Endothelial cell of umbilical vein (primary cell): ENCODE data around the gene FHOD3.

ENCODE experiments used
- EZH2 ChIP-seq: IDR thresholded peaks from 2 replicates; pipeline ENCODE4 v1.6.1; 2012; ENCODE audit warnings: borderline replicate concordance, low read depth, mild to moderate bottlenecking, moderate library complexity, low read length, inconsistent platforms; ENCODE audit not compliant: severe bottlenecking
- GATA2 ChIP-seq: IDR thresholded peaks from 2 replicates; pipeline ENCODE4 v1.7.0; 2011; ENCODE audit warnings: low read depth, mild to moderate bottlenecking, moderate library complexity, mixed read lengths, low read length; ENCODE audit not compliant: insufficient read length, insufficient read depth
- JUN ChIP-seq: IDR thresholded peaks from 2 replicates; pipeline ENCODE4 v1.6.1; 2011; ENCODE audit warnings: borderline replicate concordance, low read depth; ENCODE audit not compliant: insufficient read length, insufficient read depth
- POLR2A ChIP-seq: IDR thresholded peaks from 2 replicates; pipeline ENCODE4 v1.6.1; 2012; ENCODE audit warnings: low read depth, mild to moderate bottlenecking, control low read depth, low read length
- POLR2AphosphoS5 ChIP-seq: IDR thresholded peaks from 2 replicates; pipeline ENCODE4 v1.6.1; 2012; ENCODE audit warnings: low read depth, mild to moderate bottlenecking, control low read depth, low read length, moderate library complexity; ENCODE audit not compliant: insufficient read depth
- TF ChIP-seq, protein P1 (sequence below), 2 donors: IDR thresholded peaks; 1 replicate in 1 of 2; 2 replicates in 1 of 2; pipeline ENCODE4 v1.5.1; 2011; ENCODE audit warnings: low read length in 2 of 2, mild to moderate bottlenecking in 2 of 2, moderate library complexity in 2 of 2, control low read depth in 1 of 2, inconsistent platforms in 1 of 2, low read depth in 1 of 2; ENCODE audit not compliant: insufficient read depth in 1 of 2; ENCODE audit errors: extremely low read depth in 1 of 2
- TF ChIP-seq, protein P2 (sequence below): IDR thresholded peaks from 2 replicates; pipeline ENCODE4 v1.6.1; 2011; ENCODE audit not compliant: insufficient read depth, insufficient read length

GRCh38 chr18:36693931-36694620 is 396.6 kb downstream of the FHOD3 start:
- TF ChIP-seq, protein P1, sequence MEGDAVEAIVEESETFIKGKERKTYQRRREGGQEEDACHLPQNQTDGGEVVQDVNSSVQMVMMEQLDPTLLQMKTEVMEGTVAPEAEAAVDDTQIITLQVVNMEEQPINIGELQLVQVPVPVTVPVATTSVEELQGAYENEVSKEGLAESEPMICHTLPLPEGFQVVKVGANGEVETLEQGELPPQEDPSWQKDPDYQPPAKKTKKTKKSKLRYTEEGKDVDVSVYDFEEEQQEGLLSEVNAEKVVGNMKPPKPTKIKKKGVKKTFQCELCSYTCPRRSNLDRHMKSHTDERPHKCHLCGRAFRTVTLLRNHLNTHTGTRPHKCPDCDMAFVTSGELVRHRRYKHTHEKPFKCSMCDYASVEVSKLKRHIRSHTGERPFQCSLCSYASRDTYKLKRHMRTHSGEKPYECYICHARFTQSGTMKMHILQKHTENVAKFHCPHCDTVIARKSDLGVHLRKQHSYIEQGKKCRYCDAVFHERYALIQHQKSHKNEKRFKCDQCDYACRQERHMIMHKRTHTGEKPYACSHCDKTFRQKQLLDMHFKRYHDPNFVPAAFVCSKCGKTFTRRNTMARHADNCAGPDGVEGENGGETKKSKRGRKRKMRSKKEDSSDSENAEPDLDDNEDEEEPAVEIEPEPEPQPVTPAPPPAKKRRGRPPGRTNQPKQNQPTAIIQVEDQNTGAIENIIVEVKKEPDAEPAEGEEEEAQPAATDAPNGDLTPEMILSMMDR (IDR thresholded peaks at IDR 0.05; ENCODE audit: extremely low read depth in 1 of 2, insufficient read depth in 1 of 2, low read depth in 1 of 2, low read length in 2 of 2): no peak
- no peak for TF ChIP-seq EZH2
- TF ChIP-seq POLR2A: no peak
- no peak for TF ChIP-seq POLR2AphosphoS5
- no peak for TF ChIP-seq JUN
- TF ChIP-seq, protein P2, sequence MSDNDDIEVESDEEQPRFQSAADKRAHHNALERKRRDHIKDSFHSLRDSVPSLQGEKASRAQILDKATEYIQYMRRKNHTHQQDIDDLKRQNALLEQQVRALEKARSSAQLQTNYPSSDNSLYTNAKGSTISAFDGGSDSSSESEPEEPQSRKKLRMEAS: no peak
- no peak for TF ChIP-seq GATA2
